CD4-positive, CD25-positive, alpha-beta regulatory T cell (primary cell): ENCODE results near the gene SCN8A. TPM values are rescaled to one million over a fixed set of nuclear protein-coding genes. Genes with fewer than 3 reads are reported as not detected.
"Not testable (repeated sequence)": the region's sequence is repeated elsewhere in the genome, so short reads cannot be mapped to it uniquely, and the experiment has no call there.

Experiments used
- ATAC-seq, 2 donors: fragments of 150-1000 bp; cut with Tn5 transposase; one replicate each; pipeline ENCODE4 v1.10.0; 2021; ENCODE audit warnings: low read depth in 2 of 2, moderate number of reproducible peaks in 2 of 2, moderate library complexity in 1 of 2
- DNase-seq, 3 donors: peaks; one replicate each; pipeline versions ENCODE4 v3.0.0 to v3.0.0-alpha.2; 2012 to 2022; ENCODE audit warnings: mixed read lengths in 1 of 3
- H3K27ac ChIP-seq: one replicate; pipeline ENCODE4 v1.7.0; 2013; ENCODE audit warnings: mild to moderate bottlenecking, low read length; ENCODE audit not compliant: insufficient read depth, poor library complexity, severe bottlenecking
- H3K27me3 ChIP-seq: one replicate; pipeline ENCODE4 v1.7.0; 2013; ENCODE audit warnings: low read length; ENCODE audit not compliant: control insufficient read depth, insufficient read depth
- H3K36me3 ChIP-seq: one replicate; pipeline ENCODE4 v1.7.0; 2013; ENCODE audit warnings: mild to moderate bottlenecking, low read length, moderate library complexity; ENCODE audit not compliant: control insufficient read depth, insufficient read depth
- H3K4me1 ChIP-seq: 2 replicates; pipeline ENCODE4 v1.7.0; 2013; ENCODE audit warnings: mild to moderate bottlenecking, low read length; ENCODE audit not compliant: insufficient read depth, control insufficient read depth, poor library complexity, severe bottlenecking
- H3K4me3 ChIP-seq: one replicate; pipeline ENCODE4 v1.7.0; 2013; ENCODE audit warnings: low read depth, mild to moderate bottlenecking, low read length, moderate library complexity
- H3K9me3 ChIP-seq, 2 experiments: 1 replicate in 1 of 2; 2 replicates in 1 of 2; pipeline ENCODE4 v1.7.0; 2013; ENCODE audit warnings: low read length in 2 of 2, mild to moderate bottlenecking in 1 of 2, moderate library complexity in 1 of 2; ENCODE audit not compliant: control insufficient read depth in 2 of 2
- H3K27ac Mint-ChIP-seq, 3 donors: one replicate each; pipeline ENCODE4 v1.8.0; 2020 to 2022; ENCODE audit warnings: mild to moderate bottlenecking in 3 of 3, mixed read lengths in 3 of 3, moderate library complexity in 2 of 3
- H3K27me3 Mint-ChIP-seq: one replicate; pipeline ENCODE4 v1.8.0; 2022; ENCODE audit warnings: mild to moderate bottlenecking, mixed read lengths
- H3K36me3 Mint-ChIP-seq: one replicate; pipeline ENCODE4 v1.8.0; 2020; ENCODE audit warnings: mixed read lengths
- H3K4me1 Mint-ChIP-seq, 4 donors: one replicate each; pipeline ENCODE4 v1.8.0; 2020 to 2022; ENCODE audit warnings: mixed read lengths in 4 of 4, mild to moderate bottlenecking in 1 of 4
- H3K4me3 Mint-ChIP-seq, 4 donors: one replicate each; pipeline ENCODE4 v1.8.0; 2020 to 2022; ENCODE audit warnings: mild to moderate bottlenecking in 4 of 4, mixed read lengths in 4 of 4, moderate library complexity in 3 of 4
- H3K9me3 Mint-ChIP-seq, 7 donors: one replicate each; pipeline ENCODE4 v1.8.0; 2020 to 2022; ENCODE audit warnings: mixed read lengths in 7 of 7, mild to moderate bottlenecking in 3 of 7, moderate library complexity in 2 of 7
- polyA plus RNA-seq, 4 donors: library from polyadenylated mRNA; unstranded; fragments of 300-500 nt; fragmentation: Illumina TruSeq; gene quantifications; one replicate each; pipeline ENCODE4 v1.2.3, GENCODE V29; 2021
- total RNA-seq: library from RNA; stranded (reverse); gene quantifications from one replicate; pipeline ENCODE4 v1.2.3, GENCODE V29; 2022

The SCN8A gene
- 1.1 TPM for total RNA-seq
- polyA plus RNA-seq, result under 1 TPM; 0.30 to 0.78 (median 0.55) TPM

GRCh38 chr12:51591016-51591901 lies at the start of gene SCN8A:
TSS of gene SCN8A (plus strand) at chr12:51591233. CDS start at chr12:51662818, 71,585 bp downstream.
- H3K9me3 ChIP-seq, result peaks cover 0 to 2% of the 10 kb centered on the region in 2 experiments
- peak within 1 kb of the TSS; percentile 87 to 94 (median 88) for H3K4me3 Mint-ChIP-seq
- peak; percentile 12 to 31 (median 24) for DNase-seq
- no peaks in the 10 kb centered on the region for H3K36me3 Mint-ChIP-seq
- peak within 1 kb of the TSS; percentile 61 for H3K4me3 ChIP-seq
- ATAC-seq, result peak; percentile 30 to 44
- peaks cover 70% of the 10 kb centered on the region for H3K27me3 Mint-ChIP-seq
- peaks cover 0 to 20% (median 8%) of the 10 kb centered on the region in 4 donors for H3K4me1 Mint-ChIP-seq
- H3K27me3 ChIP-seq, result peaks cover 38% of the 10 kb centered on the region
- H3K4me1 ChIP-seq, result peaks cover 12% of the 10 kb centered on the region
- H3K27ac Mint-ChIP-seq, result peak within 1 kb of the TSS; percentile 47 to 89 (median 50)
- no peak within 1 kb of the TSS for H3K27ac ChIP-seq
- peaks cover 0 to 3% (median 0%) of the 10 kb centered on the region in 7 donors for H3K9me3 Mint-ChIP-seq
- H3K36me3 ChIP-seq, result no peaks in the 10 kb centered on the region

- peaks cover 0 to 5% (median 1%) of the 10 kb centered on the region in 7 donors for H3K9me3 Mint-ChIP-seq
- Histone ChIP-seq H3K4me3 (no peak overlapping the region), H3K4me1 (no peaks in the 10 kb centered on the region), H3K27ac (no peak overlapping the region), H3K9me3 (no peaks in the 10 kb centered on the region), H3K27me3 (peaks cover 3% of the 10 kb centered on the region), H3K36me3 (no peaks in the 10 kb centered on the region)
- no peak overlapping the region for H3K4me3 Mint-ChIP-seq
- no peak for ATAC-seq
- H3K27ac Mint-ChIP-seq, result no peak overlapping the region
- peaks cover 20% of the 10 kb centered on the region for H3K27me3 Mint-ChIP-seq
- no peaks in the 10 kb centered on the region for H3K36me3 Mint-ChIP-seq
- no peaks in the 10 kb centered on the region for H3K4me1 Mint-ChIP-seq
- DNase-seq, result no peak
Measured at GRCh38 chr12:51546097-51546496, 44.9 kb upstream of the SCN8A start.

- Mint-ChIP-seq H3K36me3 (no peaks in the 10 kb centered on the region), H3K9me3 (peaks cover 0 to 5% (median 1%) of the 10 kb centered on the region in 7 donors), H3K4me1 (no peaks in the 10 kb centered on the region)
Measured at GRCh38 chr12:51547606-51548005, 43.4 kb upstream of the SCN8A start.

GRCh38 chr12:51548241-51548640 lies 42.8 kb upstream of the SCN8A start:
- ATAC-seq (no peak), DNase-seq (no peak)
- no peaks in the 10 kb centered on the region for H3K4me1 Mint-ChIP-seq
- no peak overlapping the region for H3K27ac Mint-ChIP-seq
- H3K27me3 Mint-ChIP-seq, result peaks cover 22% of the 10 kb centered on the region
- H3K36me3 Mint-ChIP-seq, result no peaks in the 10 kb centered on the region
- Histone ChIP-seq H3K9me3 (no peaks in the 10 kb centered on the region), H3K4me1 (no peaks in the 10 kb centered on the region), H3K27ac (no peak overlapping the region), H3K27me3 (peaks cover 5% of the 10 kb centered on the region), H3K36me3 (no peaks in the 10 kb centered on the region), H3K4me3 (no peak overlapping the region)
- H3K9me3 Mint-ChIP-seq, result peaks cover 0 to 5% (median 1%) of the 10 kb centered on the region in 7 donors
- no peak overlapping the region for H3K4me3 Mint-ChIP-seq

More at GRCh38 chr12:51547606-51548005, 43.4 kb upstream of the SCN8A start:
- Histone ChIP-seq H3K36me3 (no peaks in the 10 kb centered on the region), H3K4me1 (no peaks in the 10 kb centered on the region), H3K27me3 (peaks cover 3% of the 10 kb centered on the region), H3K9me3 (no peaks in the 10 kb centered on the region), H3K27ac (no peak overlapping the region), H3K4me3 (no peak overlapping the region)
- H3K4me3 Mint-ChIP-seq, result no peak overlapping the region
- peaks cover 19% of the 10 kb centered on the region for H3K27me3 Mint-ChIP-seq
- ATAC-seq, result no peak
- no peak for DNase-seq
- H3K27ac Mint-ChIP-seq, result no peak overlapping the region

DNA sequence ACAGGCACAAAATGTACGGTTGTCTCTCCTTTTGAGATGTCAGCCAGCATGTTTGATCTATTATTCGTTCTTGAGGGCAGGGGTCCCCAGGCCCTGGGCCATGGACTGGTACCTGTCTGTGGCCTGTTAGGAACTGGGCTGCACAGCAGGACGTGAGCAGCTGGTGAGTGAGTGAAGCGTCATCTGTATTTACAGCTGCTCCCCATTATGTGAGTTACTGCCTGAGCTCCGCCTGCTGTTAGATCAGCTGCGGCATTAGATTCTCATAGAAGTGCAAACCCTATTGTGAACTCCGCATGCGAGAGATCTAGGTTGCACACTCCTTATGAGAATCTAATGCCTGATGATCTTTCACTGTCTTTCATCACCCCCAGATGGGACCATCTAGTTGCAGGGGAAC lies 41.4 kb upstream of the SCN8A start:
- H3K9me3 ChIP-seq, result peaks cover 0 to 2% of the 10 kb centered on the region in 2 experiments
- H3K36me3 ChIP-seq, result no peaks in the 10 kb centered on the region
- H3K4me3 Mint-ChIP-seq, result no peak overlapping the region
- H3K27me3 Mint-ChIP-seq, result peaks cover 30% of the 10 kb centered on the region
- DNase-seq (no peak), ATAC-seq (no peak)
- H3K4me3 ChIP-seq, result no peak overlapping the region
- H3K27ac Mint-ChIP-seq, result no peak overlapping the region
- H3K4me1 Mint-ChIP-seq, result no peaks in the 10 kb centered on the region
- H3K9me3 Mint-ChIP-seq, result peaks cover 0 to 4% (median 1%) of the 10 kb centered on the region in 7 donors
- H3K27ac ChIP-seq, result no peak overlapping the region
- H3K4me1 ChIP-seq, result no peaks in the 10 kb centered on the region
- H3K27me3 ChIP-seq, result peaks cover 8% of the 10 kb centered on the region
- no peaks in the 10 kb centered on the region for H3K36me3 Mint-ChIP-seq

GRCh38 chr12:51568271-51569032 lies 22.6 kb upstream of the SCN8A start:
- not testable (repeated sequence) for H3K4me1 ChIP-seq, H3K36me3 ChIP-seq, H3K4me3 ChIP-seq, H3K4me1 Mint-ChIP-seq, ATAC-seq, H3K9me3 ChIP-seq, H3K9me3 Mint-ChIP-seq, H3K27ac ChIP-seq, H3K27me3 ChIP-seq, H3K36me3 Mint-ChIP-seq, H3K4me3 Mint-ChIP-seq, DNase-seq, H3K27ac Mint-ChIP-seq
- H3K27me3 Mint-ChIP-seq, result peaks cover 14% of the 10 kb centered on the region

DNA sequence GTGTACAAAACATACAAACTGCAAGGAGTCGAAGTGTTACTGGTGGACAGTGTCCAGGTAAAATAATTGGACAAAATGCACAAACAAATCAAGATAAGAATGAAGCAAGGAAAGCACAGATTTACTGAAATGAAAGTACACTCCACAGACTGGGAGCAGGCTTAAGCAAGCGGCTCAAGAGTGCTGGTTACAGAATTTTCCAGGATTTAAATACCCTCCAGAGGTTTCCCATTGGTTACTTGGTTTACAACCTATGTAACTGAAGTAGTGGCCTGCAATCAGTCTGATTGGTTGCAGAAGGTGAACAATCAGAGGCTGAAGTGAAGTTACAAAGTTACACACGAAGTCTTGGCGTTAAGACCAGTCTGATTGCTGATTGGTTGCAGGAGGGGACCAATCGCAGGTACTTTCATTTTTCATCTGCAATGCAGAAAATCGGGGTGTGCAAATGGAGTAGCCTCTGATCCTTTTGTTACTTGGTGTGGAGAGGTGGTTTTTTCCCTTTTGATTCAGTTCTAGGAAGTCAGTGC lies 11.6 kb upstream of the SCN8A start:
- Mint-ChIP-seq H3K27me3 (peaks cover 29% of the 10 kb centered on the region), H3K27ac (no peak overlapping the region), H3K4me3 (no peak overlapping the region), H3K9me3 (peaks cover 0 to 2% (median 0%) of the 10 kb centered on the region in 7 donors), H3K36me3 (no peaks in the 10 kb centered on the region), H3K4me1 (no peaks in the 10 kb centered on the region)
- DNase-seq (no peak), ATAC-seq (no peak)
- Histone ChIP-seq H3K27ac (no peak overlapping the region), H3K4me1 (no peaks in the 10 kb centered on the region), H3K9me3 (peaks cover 0 to 3% of the 10 kb centered on the region in 2 experiments), H3K27me3 (peaks cover 11% of the 10 kb centered on the region), H3K4me3 (no peak overlapping the region), H3K36me3 (no peaks in the 10 kb centered on the region)
